ENCODE measurements around the gene FRRS1L. TPM values are rescaled to one million over a fixed set of nuclear protein-coding genes. Genes with fewer than 3 reads are reported as not detected.

FRRS1L gene
- total RNA-seq, 1 experiment from 2014 or later: not detected

DNA sequence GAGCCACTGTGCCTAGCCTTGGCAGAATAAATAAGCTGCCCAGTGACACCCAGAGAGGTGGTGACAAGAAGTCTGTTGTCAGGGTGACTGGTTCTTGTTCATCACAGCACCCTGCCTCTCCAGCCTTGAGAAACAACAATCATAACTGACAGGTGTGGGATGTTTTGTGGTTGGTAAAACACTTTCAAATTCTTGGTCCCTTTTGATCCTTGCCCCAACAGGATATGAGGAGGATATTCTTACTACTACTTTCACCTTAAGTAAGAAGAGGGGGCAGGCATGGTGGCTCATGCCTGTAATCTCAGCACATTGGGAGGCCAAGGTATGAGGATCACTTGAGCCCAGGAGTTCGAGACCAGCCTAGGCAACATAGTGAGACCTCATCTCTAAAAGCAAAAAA is 14.2 kb upstream of the FRRS1L start:
- TF ChIP-seq, protein P1, sequence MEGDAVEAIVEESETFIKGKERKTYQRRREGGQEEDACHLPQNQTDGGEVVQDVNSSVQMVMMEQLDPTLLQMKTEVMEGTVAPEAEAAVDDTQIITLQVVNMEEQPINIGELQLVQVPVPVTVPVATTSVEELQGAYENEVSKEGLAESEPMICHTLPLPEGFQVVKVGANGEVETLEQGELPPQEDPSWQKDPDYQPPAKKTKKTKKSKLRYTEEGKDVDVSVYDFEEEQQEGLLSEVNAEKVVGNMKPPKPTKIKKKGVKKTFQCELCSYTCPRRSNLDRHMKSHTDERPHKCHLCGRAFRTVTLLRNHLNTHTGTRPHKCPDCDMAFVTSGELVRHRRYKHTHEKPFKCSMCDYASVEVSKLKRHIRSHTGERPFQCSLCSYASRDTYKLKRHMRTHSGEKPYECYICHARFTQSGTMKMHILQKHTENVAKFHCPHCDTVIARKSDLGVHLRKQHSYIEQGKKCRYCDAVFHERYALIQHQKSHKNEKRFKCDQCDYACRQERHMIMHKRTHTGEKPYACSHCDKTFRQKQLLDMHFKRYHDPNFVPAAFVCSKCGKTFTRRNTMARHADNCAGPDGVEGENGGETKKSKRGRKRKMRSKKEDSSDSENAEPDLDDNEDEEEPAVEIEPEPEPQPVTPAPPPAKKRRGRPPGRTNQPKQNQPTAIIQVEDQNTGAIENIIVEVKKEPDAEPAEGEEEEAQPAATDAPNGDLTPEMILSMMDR (IDR thresholded peaks at IDR 0.05; ENCODE audit: unreplicated experiment): no peak
- CTCF ChIA-PET: interaction anchor here (0.5 kb wide), 1 partner anchor 74 kb away, joined by 4 read pairs; no protein-coding TSS in a partner anchor
- H3K27ac Mint-ChIP-seq (ENCODE audit: unreplicated experiment): no peak overlapping the region
- no peak overlapping the region for H3K4me3 Mint-ChIP-seq (ENCODE audit: low read depth, unreplicated experiment)
- intact Hi-C loops (cut with micrococcal nuclease; ENCODE audit: unreplicated experiment): loop anchor here (10.0 kb wide), 2 partner anchors 144 to 214 kb away; partner anchors contain the start of gene EPB41L4B
- H3K4me1 Mint-ChIP-seq (ENCODE audit: low read depth, unreplicated experiment): no peaks in the 10 kb centered on the region
- H3K36me3 Mint-ChIP-seq (ENCODE audit: insufficient read depth, unreplicated experiment): no peaks in the 10 kb centered on the region
- peaks cover 13% of the 10 kb centered on the region for H3K27me3 Mint-ChIP-seq (ENCODE audit: unreplicated experiment)
- BruUV-seq (replicated peaks): no TSS peak
- no peaks in the 10 kb centered on the region for H3K9me3 Mint-ChIP-seq (ENCODE audit: low read depth, unreplicated experiment)
- DNase-seq: no peak

DNA sequence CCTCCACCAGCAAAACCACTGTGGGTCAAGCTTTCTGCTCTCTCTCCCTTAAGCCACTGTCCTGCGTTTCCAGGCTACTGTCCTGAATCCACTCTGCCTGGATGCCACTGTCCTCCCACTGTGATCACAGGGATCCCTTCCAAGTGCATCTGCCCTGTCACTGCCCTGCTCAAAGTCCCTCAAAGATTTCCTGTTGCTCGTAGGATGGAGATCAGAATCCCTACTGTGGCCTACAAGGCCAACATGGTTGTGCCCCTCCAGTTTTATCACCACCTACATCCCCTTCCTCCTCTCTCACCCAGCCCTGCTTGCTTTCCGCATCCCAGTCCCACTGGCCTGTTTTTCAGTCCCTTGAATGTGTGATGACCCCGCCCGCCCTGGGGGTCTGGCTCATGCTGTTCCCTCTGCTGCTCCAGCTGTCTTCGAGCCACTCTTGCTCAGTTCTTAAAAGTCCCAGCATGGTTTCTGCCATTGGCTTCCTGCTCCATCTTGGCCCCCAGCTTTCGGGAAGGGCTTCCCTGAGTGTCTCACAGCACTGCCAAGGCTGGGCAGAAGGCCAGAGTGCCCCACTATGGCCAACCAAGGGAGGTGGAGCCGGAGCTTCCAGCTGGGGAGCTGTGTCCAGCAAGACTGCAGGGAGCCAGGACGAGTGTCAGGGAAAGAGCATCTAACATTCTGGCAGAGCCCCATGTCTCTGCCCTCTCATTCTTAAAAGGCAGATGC is 12.9 kb upstream of the FRRS1L start:
- H3K4me1 Mint-ChIP-seq (ENCODE audit: low read depth, unreplicated experiment): no peaks in the 10 kb centered on the region
- no peaks in the 10 kb centered on the region for H3K36me3 Mint-ChIP-seq (ENCODE audit: insufficient read depth, unreplicated experiment)
- TF ChIP-seq, protein P1 (IDR thresholded peaks at IDR 0.05; ENCODE audit: unreplicated experiment): no peak
- no peaks in the 10 kb centered on the region for H3K9me3 Mint-ChIP-seq (ENCODE audit: low read depth, unreplicated experiment)
- H3K27me3 Mint-ChIP-seq (ENCODE audit: unreplicated experiment): peaks cover 13% of the 10 kb centered on the region
- intact Hi-C loops (cut with micrococcal nuclease; ENCODE audit: unreplicated experiment): loop anchor here (10.0 kb wide), 2 partner anchors 145 to 215 kb away; partner anchors contain the start of gene EPB41L4B
- no peak overlapping the region for H3K4me3 Mint-ChIP-seq (ENCODE audit: low read depth, unreplicated experiment)
- no TSS peak for BruUV-seq (replicated peaks)
- no peak for DNase-seq
- CTCF ChIA-PET: no interaction called here
- H3K27ac Mint-ChIP-seq (ENCODE audit: unreplicated experiment): no peak overlapping the region

DNA sequence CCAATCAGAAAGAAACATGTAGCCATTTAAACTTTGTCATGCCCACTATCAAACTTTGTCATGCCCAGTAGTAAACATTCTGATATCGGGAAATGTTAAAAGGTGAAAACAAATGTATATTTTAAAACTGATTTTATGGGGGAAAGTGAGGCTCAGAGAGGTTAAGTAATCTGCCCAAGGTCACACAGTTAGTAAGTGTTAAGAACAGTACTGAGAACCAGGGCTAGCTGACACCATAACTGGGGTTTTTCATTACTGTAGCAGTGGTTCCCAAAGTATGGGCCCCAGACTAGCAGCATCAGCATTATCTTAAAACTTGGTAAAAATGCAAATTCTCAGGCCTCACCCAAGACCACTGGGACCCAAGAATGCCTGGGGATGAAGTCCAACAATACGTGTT is 9.9 kb upstream of the FRRS1L start:
- no peak overlapping the region for H3K4me3 Mint-ChIP-seq (ENCODE audit: low read depth, unreplicated experiment)
- peaks cover 13% of the 10 kb centered on the region for H3K27me3 Mint-ChIP-seq (ENCODE audit: unreplicated experiment)
- TF ChIP-seq, protein P1 (IDR thresholded peaks at IDR 0.05; ENCODE audit: unreplicated experiment): no peak
- intact Hi-C loops (cut with micrococcal nuclease; ENCODE audit: unreplicated experiment): no loop called here
- H3K36me3 Mint-ChIP-seq (ENCODE audit: insufficient read depth, unreplicated experiment): no peaks in the 10 kb centered on the region
- H3K9me3 Mint-ChIP-seq (ENCODE audit: low read depth, unreplicated experiment): no peaks in the 10 kb centered on the region
- H3K4me1 Mint-ChIP-seq (ENCODE audit: low read depth, unreplicated experiment): no peaks in the 10 kb centered on the region
- CTCF ChIA-PET: interaction anchor here (0.7 kb wide), 1 partner anchor 481 kb away, joined by 5 read pairs; no protein-coding TSS in a partner anchor
- no TSS peak for BruUV-seq (replicated peaks)
- no peak overlapping the region for H3K27ac Mint-ChIP-seq (ENCODE audit: unreplicated experiment)
- DNase-seq: no peak

DNA sequence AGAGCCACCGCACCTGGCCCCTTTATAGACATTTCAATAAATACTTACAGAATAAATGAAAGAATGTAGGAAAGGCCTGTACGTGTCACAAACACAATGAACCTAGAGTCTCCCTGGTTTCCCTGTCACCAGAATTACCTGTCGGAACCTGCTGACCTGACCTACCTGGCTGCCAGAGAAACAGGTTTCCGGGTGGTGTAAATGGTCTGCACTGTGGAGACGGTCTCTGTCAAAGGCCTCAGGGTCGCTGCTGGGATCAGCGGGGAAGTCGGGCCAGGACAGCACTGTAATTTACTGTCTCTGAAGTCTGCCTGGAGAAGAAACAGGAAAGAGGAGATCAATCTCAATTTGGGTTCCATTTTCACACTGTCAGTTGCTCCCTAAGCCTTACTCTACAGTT is 9.3 kb upstream of the FRRS1L start:
- no peaks in the 10 kb centered on the region for H3K4me1 Mint-ChIP-seq (ENCODE audit: low read depth, unreplicated experiment)
- no peak overlapping the region for H3K4me3 Mint-ChIP-seq (ENCODE audit: low read depth, unreplicated experiment)
- intact Hi-C loops (cut with micrococcal nuclease; ENCODE audit: unreplicated experiment): no loop called here
- H3K9me3 Mint-ChIP-seq (ENCODE audit: low read depth, unreplicated experiment): no peaks in the 10 kb centered on the region
- CTCF ChIA-PET: no interaction called here
- TF ChIP-seq, protein P1 (IDR thresholded peaks at IDR 0.05; ENCODE audit: unreplicated experiment): no peak
- peaks cover 13% of the 10 kb centered on the region for H3K27me3 Mint-ChIP-seq (ENCODE audit: unreplicated experiment)
- no TSS peak for BruUV-seq (replicated peaks)
- DNase-seq: no peak
- H3K36me3 Mint-ChIP-seq (ENCODE audit: insufficient read depth, unreplicated experiment): no peaks in the 10 kb centered on the region
- no peak overlapping the region for H3K27ac Mint-ChIP-seq (ENCODE audit: unreplicated experiment)
